DOHH2 (cell line): ENCODE results near the gene ELF1.

Experiments
- EZH2phosphoT487 ChIP-seq: fragments of 200-600 bp; sonication (generic); IDR thresholded peaks from 2 replicates; pipeline ENCODE4 v1.6.1; 2017; ENCODE audit warnings: borderline replicate concordance, mild to moderate bottlenecking, antibody characterized with exemption, low read length, moderate library complexity, mixed read lengths
- TF ChIP-seq, protein P1 (sequence below): fragments of 200-600 bp; sonication (generic); IDR thresholded peaks from one replicate; pipeline ENCODE4 v1.5.1; 2014; ENCODE audit warnings: antibody characterized with exemption, mild to moderate bottlenecking, low read depth, low read length; ENCODE audit not compliant: poor library complexity, severe bottlenecking

DNA sequence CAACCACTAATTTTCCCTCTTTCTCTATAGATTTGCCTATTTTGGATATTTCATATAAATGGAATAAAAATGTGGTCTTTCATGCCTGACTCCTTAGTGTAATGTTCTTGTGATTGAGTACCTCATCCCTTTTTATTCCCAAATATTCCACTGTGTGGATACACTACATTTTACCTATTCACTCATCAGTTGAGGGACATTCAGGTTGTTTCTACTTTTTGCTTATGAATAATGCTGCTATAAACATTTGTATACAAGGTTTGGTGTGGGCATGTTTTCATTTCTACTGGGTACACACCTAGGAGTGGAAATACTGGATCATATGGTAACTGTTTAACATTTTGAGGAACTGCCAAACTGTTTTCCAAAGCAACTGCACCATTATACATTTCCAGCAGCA lies 37.1 kb upstream of the ELF1 start:
- TF ChIP-seq, protein P1, sequence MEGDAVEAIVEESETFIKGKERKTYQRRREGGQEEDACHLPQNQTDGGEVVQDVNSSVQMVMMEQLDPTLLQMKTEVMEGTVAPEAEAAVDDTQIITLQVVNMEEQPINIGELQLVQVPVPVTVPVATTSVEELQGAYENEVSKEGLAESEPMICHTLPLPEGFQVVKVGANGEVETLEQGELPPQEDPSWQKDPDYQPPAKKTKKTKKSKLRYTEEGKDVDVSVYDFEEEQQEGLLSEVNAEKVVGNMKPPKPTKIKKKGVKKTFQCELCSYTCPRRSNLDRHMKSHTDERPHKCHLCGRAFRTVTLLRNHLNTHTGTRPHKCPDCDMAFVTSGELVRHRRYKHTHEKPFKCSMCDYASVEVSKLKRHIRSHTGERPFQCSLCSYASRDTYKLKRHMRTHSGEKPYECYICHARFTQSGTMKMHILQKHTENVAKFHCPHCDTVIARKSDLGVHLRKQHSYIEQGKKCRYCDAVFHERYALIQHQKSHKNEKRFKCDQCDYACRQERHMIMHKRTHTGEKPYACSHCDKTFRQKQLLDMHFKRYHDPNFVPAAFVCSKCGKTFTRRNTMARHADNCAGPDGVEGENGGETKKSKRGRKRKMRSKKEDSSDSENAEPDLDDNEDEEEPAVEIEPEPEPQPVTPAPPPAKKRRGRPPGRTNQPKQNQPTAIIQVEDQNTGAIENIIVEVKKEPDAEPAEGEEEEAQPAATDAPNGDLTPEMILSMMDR: no peak
- TF ChIP-seq EZH2phosphoT487: no peak
